Measurements from ENCODE around the gene SAXO1.

The SAXO1 gene

GRCh38 chr9:18909140-18910018 is 123.6 kb downstream of the SAXO1 start:
- TF ChIP-seq FOXP2 (optimal IDR thresholded peaks at IDR 0.05; ENCODE audit: borderline replicate concordance, extremely low read depth, extremely low read length, insufficient read depth) (no peak), TAF1 (IDR thresholded peaks at IDR 0.05; ENCODE audit: borderline replicate concordance, insufficient read depth, low read length) (no peak), SIN3A (IDR thresholded peaks at IDR 0.05; ENCODE audit: borderline replicate concordance, insufficient read depth, low read length) (no peak), POLR2AphosphoS5 (IDR thresholded peaks at IDR 0.05; ENCODE audit: low read depth, low read length) (no peak), REST (IDR thresholded peaks at IDR 0.05; ENCODE audit: insufficient read depth in 1 of 2, low read depth in 2 of 2, low read length in 2 of 2) (no peak)

GRCh38 chr9:18907927-18908625 is 124.9 kb downstream of the SAXO1 start:
- TF ChIP-seq TAF1 (IDR thresholded peaks at IDR 0.05; ENCODE audit: borderline replicate concordance, insufficient read depth, low read length) (no peak), FOXP2 (optimal IDR thresholded peaks at IDR 0.05; ENCODE audit: borderline replicate concordance, extremely low read depth, extremely low read length, insufficient read depth) (no peak), REST (IDR thresholded peaks at IDR 0.05; ENCODE audit: insufficient read depth in 1 of 2, low read depth in 2 of 2, low read length in 2 of 2) (no peak), POLR2AphosphoS5 (IDR thresholded peaks at IDR 0.05; ENCODE audit: low read depth, low read length) (no peak), SIN3A (IDR thresholded peaks at IDR 0.05; ENCODE audit: borderline replicate concordance, insufficient read depth, low read length) (no peak)

GRCh38 chr9:18906656-18907395 is 126.2 kb downstream of the SAXO1 start:
- TF ChIP-seq SIN3A (IDR thresholded peaks at IDR 0.05; ENCODE audit: borderline replicate concordance, insufficient read depth, low read length), result no peak
- no peak for TF ChIP-seq POLR2AphosphoS5 (IDR thresholded peaks at IDR 0.05; ENCODE audit: low read depth, low read length)
- TF ChIP-seq REST (IDR thresholded peaks at IDR 0.05; ENCODE audit: insufficient read depth in 1 of 2, low read depth in 2 of 2, low read length in 2 of 2), result no peak
- TF ChIP-seq FOXP2 (optimal IDR thresholded peaks at IDR 0.05; ENCODE audit: borderline replicate concordance, extremely low read depth, extremely low read length, insufficient read depth), result no peak
- TF ChIP-seq TAF1 (IDR thresholded peaks at IDR 0.05; ENCODE audit: borderline replicate concordance, insufficient read depth, low read length), result no peak

GRCh38 chr9:18905883-18906629 is 127.0 kb downstream of the SAXO1 start:
- TF ChIP-seq POLR2AphosphoS5 (IDR thresholded peaks at IDR 0.05; ENCODE audit: low read depth, low read length) (no peak), TAF1 (IDR thresholded peaks at IDR 0.05; ENCODE audit: borderline replicate concordance, insufficient read depth, low read length) (no peak), REST (IDR thresholded peaks at IDR 0.05; ENCODE audit: insufficient read depth in 1 of 2, low read depth in 2 of 2, low read length in 2 of 2) (no peak), FOXP2 (optimal IDR thresholded peaks at IDR 0.05; ENCODE audit: borderline replicate concordance, extremely low read depth, extremely low read length, insufficient read depth) (no peak), SIN3A (IDR thresholded peaks at IDR 0.05; ENCODE audit: borderline replicate concordance, insufficient read depth, low read length) (no peak)
